ENCODE measurements around the gene SURF2. TPM values are rescaled to one million over a fixed set of nuclear protein-coding genes. Genes with fewer than 3 reads are reported as not detected.

Gene SURF2
- total RNA-seq, 1 experiment from 2014 or later = 43.1 TPM

DNA sequence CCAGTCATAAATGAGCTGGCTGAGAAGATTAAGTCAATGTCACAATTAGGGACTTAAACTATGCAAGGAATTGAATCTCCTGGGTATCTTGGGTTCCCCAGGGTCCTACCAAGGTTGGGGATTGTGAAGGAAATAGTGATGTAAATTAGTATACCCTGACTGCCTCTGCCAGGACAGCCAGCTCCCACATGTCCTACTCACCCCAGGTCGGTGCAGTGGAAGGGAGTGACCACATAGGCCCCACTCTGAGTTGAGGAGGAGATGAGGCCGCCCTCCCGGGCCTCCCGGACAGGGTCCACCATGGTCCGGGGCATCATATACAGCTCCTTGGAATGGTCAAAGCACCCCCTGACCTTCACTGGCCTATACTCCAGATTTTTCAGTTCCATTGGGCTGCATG, 2.8 kb upstream of the SURF2 start:
- no peak for DNase-seq (ENCODE audit: low spot score)

DNA sequence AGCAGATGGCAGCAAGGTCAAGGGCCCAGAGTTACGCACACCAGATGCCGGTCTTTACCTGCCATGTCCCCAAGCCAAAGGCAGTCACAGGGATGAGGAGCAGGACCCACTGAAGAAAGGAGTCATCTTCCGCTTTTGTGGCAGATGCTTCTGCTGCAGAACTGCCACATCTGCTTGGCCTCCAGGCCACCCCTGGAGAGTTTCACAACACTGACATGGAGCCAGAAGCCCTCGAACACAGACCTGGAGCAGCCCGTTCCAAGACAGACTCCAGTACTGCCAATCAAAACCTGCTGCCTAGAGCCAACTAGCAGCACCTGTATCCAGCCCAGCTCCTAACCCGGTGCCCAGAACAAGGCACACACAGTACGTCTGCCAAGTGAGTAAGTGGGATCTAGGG, 1.6 kb upstream of the SURF2 start:
- DNase-seq (ENCODE audit: low spot score) = no peak

DNA sequence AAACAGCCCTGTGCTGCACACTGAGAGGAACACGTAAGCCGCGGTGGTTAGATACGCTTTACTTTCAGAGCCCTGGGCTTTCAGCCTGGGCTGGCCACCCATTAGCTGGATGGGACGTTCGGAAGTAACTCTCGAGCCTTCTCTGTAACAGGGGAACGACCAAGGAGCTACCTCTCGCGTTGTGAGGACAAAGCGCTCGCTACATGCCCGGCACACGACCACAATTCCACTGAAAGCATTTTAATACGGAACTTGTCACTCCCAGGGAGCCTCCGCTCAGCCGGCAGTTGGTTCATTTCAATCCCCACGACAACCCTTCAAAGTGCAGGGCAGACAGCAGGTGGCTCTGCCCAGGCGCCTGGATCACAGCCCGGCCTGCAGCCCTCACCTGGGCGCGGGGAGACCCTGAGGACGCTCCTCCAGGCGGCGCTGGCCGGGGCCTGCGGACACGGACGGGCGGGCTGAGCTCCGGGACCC, 431 bp upstream of the SURF2 start:
- DNase-seq (ENCODE audit: low spot score) = no peak

DNA sequence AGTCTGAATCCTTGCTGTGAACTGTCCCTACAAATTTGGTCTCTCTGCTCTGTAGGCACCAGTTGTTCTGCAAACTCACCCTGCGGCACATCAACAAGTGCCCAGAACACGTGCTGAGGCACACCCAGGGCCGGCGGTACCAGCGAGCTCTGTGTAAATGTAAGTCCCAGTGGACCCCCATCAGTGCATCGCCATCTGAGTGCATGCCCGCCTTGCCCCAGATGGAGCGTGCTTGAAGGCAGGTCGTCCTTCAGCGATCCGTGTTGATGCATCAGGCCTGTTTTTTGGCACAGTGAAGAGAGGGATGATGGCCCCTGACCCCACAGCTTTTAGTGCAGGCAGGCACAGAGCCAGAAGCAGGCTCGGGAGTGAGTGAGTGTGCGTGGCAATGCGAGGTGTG, 1.3 kb downstream of the SURF2 start:
- DNase-seq (ENCODE audit: low spot score) = no peak

DNA sequence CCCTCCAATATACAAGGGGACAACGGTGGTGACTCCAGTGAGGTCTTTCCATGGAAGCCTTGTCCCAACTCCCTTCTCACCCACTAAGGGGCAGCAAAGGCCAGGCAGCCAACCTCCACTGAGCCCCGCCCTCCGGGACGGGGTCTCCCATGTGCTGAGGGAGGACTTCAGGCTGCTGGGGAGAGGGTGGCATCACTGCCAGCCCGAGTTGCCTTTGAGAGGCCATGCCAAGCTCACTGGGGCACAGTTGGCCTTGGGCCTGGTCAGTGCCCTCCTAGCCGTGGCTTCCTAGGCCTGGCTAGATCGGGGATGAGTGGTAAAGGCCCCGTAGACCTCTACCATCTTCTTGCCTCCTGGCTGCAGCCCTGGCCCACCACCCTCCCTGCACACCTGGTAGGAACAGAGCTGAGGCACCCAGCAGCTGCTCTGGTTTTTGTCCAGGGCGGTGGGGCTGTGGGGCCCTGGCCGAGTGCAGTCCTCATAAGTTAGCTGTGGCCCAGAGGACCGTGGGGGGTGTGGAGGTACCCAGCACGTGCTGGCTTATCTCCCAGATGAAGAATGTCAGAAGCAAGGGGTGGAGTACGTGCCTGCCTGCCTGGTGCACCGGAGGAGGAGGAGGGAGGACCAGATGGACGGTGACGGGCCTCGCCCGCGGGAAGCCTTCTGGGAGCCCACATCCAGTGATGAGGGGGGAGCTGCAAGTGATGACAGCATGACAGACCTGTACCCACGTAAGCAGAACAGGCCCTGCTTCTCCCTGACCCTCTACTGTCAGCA, 3.2 kb downstream of the SURF2 start:
- DNase-seq (ENCODE audit: low spot score) = peak; percentile 37

DNA sequence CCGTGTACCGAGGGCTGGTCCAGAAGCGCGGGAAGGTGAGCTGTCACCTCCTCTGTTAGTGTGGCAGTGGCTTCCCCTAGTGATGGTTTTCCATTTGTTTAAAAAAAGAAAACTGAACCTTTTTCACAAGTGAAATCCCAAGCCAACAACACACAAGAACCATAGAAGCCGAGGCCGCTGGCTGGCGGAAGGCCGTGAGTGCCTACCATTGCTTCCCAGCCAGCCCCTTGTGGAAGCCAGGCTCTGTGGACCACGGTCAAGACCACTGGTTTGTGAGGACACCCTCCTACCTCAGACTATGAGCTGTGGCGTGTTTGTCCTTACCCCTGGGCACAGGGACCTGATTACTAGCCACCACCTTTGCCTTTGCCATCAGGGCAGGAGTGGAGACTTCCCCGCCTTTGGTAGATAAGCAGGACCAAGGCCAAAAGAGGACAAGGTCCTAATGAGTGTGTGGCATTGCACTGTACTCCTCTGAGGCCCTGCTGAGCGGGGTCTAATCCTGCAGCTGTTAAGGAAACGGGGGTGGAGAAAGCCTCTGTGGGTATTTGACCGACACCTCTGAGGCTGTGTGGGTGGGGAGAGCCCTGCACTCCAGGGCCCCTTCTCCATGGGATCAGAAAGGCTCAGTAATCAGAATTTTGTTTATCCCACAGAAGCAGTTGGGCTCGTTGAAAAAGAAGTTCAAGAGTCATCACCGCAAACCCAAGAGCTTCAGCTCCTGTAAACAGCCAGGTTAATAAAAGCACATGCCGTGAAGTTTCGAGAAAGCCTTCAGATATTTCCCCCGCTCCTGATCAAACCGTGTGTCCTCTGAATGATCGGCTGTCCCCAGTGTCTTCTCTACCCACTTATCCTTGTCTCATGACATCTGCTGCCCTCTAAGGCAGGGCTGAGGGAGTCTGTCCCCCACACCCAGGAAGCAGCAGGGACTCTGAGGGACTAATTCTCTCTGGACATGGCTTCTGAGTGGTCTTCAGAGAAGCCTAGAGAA, 4.3 kb downstream of the SURF2 start:
- DNase-seq (ENCODE audit: low spot score) = no peak

DNA sequence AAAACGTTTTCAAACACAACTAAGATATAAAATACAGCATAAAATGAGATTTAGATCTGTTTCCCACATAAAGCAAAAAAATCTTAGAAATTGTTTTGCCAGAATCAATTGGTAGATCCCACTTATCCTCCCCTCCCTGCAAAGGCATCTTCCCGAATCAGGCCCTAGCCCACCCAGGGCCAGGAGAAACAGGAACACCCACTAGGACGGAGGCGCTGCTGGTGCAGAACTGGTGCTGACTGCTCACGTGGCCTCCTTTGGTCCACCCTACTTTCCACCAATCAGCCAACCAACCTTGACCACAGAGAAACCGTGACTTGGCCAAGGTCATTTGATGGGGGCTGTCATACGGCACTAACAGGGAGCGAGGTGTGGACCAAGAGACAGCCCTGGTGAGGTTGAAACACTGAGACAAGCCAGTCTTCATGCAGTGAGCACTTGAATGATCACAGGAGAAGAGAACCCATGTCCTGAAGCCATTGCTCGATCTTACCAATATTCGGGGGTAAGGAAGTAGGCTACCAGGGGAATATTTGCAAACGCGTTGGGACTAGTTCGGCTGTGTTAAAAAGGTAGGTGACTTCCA, 5.2 kb downstream of the SURF2 start:
- no peak for DNase-seq (ENCODE audit: low spot score)

DNA sequence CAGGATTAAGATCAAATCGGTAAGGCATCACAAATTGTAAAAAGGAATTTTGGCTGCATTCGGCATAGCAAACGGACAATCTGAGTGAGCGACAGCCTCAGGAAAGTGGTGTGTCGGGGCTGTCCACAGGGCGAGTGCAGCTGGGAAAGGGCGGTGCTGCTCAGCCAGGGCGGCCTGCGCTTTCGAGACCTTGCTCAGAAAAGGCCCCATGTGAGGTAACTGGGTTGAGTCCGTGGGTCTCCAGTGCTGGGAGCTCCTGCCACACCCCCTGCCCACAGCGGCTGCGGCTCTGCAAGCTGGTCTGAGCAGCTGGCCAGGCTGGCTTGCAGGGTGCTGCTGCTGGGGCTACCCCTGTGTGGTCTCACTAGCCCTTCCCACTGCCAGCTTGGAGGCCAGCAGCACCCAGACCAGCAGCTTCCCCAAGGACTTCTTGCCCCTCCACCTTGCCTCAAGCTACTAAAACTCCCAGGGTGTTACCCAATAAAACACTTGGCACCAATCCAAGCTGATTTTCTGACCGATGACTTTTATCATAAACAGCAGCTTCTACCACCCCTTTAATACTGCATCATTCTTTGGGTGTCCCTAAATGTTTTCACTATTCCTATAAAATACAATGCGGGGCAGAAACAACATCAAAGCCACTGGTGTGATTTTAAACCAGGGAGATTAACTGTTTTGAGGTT, 6.2 kb downstream of the SURF2 start:
- no peak for DNase-seq (ENCODE audit: low spot score)

DNA sequence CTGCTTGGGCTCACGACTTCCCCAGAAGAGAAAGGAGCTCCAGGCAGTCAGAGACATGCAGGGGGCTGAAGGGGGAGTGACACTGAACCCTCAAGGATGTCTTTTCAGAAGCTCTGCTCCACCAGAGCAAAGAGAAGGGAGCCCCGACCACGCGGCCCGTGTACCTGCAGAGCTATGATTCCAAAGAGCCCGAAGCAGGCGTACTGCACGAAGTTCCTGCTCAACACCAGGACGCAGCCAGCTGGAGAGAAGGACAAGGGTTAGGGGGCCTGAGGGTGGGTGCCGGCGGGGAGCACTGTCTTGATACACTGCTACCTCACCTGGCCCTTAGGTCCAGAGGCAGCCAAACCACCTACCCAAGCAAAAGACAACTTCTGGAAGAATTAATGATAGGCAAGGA, 10.1 kb downstream of the SURF2 start:
- DNase-seq (ENCODE audit: low spot score) = no peak

DNA sequence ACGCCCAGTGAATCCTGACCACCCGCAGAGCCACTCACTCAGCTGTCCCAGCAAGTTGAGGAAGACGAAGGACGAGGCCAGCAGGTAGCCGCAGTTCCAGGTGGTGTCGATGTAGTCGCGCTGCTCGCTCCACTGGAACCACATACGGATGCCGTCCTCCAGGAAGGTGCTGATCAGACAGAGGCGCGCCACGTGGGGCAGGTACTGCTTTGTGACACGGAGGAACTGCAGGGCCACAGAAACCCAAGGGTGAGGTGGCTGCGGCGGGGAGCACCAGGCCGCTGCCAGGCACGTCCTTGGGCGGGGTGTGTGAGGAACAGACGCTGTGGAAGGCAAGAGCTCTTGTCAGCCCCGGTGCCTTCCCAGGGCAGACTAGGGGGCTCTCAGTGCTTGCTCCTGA, 10.9 kb downstream of the SURF2 start:
- DNase-seq (ENCODE audit: low spot score) = no peak

DNA sequence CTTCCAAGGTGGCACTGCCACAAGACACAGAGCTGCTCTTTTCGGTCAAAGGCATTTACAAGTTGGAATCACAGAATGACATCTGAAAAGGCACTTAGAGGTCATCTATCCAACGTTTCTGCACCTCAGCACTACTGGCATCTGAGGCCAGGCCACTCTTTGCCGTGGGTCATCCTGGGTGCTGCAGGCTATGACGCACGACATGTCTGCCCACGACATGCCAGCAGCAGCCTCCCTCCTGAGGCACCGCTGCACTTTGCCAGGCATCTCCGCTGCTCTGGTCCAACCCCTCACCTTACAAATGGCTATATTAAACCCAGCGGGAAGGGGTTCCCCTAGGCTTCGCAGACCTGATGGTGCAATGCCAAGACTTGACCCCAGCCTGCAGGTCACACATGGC, 11.4 kb downstream of the SURF2 start:
- DNase-seq (ENCODE audit: low spot score) = no peak

DNA sequence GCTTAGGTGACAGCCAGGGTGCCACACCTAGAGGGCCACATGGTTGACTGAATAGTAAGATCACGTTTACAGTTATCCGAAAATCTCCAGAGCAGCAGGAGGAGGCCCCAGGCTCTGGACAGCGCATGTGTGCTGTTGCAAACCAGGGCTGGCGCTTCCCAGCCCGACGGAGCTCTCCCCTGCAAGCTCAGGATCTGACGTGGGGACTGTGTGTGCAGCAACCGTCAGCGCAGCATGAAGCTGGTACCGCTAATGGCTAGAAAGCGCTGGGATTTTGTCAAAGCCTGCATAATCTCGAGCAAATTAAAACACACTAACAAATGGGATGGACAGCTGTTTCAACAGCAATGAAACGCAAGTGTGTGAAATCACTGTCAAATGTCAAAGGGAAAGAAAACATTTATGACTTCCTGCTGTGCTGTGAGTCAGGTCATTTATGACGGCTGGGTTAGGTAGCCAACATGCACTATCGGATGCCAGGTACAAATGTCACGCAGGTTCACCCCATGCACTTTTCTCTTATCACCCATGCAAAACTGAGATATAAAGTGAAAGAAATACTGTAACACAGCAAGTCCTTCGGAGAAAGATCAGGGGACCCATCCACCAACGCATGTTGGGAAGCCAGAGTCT, 12.0 kb downstream of the SURF2 start:
- no peak for DNase-seq (ENCODE audit: low spot score)

DNA sequence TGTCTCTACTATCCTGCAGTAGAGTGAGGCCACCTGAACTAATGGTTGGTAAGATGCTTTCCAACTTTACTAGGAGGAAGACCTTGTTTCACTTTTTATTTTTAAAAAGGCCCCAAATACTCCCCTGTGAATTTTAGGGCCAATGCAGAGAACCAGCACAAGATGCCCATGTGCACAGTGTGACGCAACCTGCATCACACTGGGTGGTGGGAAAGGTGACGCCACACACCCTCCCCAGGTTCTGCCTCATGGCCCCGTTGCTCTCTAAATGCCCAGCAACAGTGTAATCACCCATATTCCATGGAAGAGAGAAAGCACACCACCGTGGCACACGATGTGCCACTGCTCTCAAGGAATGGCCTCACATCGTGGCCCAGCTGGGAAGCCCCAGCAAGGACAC, 13.1 kb downstream of the SURF2 start:
- no peak for DNase-seq (ENCODE audit: low spot score)

DNA sequence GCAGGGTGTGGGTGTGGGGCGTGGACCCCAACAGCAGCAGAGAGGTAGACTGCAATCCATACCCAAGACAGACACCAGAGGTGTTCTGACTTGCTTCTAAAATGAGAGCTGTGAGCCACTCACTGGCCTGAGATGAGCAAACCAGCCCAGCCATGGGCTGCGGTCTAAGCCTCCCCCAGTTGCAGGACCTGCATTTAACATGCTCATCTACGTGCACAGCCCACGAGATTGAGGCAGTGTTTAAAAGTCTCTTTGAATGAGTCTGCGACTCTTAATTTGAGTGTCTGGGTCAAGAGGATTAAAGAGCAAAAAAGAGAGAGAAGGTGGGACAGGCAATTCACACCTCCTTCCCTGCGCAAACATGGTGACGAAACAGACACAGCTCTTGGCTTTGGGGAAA, 13.6 kb downstream of the SURF2 start:
- no peak for DNase-seq (ENCODE audit: low spot score)

DNA sequence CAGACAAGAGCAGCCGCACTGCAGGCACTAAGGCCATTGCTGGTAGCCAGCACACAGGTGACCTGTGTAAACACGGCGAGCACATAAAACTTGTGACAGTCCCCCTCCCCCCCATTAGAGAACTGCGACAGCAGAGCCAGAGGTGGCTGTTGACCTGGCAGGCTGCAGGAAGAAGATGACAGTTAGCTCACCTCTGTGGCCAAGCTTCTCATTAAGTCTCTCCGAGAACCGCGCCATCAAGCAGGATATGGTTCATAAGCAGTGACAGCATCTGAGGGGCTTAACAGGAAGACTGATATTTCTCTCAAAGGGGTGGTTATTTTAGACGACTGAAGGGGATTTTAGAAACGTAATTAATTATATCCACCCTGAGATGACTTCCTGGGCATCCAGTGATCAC, 14.3 kb downstream of the SURF2 start:
- no peak for DNase-seq (ENCODE audit: low spot score)

DNA sequence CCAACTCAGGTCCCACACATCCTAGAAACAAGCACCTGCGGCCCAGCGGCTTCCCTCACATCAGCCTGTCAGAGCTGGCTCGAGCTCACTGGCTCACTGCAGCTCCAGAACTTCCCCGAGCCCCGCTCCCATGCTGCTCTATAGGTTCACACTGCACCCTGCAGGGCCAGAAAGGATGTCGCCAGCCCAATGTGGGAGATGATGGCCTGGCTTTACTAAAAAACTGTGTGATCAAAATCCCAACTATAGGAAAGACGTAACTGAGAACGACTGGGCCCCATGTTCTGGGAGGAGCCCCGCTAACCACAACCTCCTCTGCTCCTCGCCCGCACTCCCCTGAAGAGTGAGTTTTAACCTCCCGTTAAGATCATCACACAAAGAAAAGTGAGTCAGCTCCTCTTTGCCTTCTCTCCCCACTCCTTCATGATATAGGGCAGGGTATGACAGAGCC, 14.9 kb downstream of the SURF2 start:
- no peak for DNase-seq (ENCODE audit: low spot score)

DNA sequence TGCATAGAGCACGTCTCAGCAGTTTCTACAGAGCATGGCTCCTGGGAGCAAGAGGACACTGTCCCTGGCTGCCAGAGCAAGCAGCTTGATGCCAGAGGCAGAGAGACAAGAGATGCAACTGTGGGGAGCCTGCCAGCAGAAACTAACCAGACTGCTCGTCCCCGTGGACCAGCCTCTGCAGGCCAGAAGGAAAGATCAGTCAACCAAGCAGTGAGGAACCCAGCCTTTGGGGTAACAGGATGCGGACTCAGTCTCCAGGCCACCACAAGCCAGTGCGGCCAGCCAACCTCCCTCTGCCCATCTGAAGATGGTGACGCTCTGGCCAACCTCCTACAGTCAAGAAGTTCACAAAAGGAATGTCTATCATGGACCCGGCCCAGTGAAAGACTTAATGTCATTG, 15.8 kb downstream of the SURF2 start:
- no peak for DNase-seq (ENCODE audit: low spot score)

DNA sequence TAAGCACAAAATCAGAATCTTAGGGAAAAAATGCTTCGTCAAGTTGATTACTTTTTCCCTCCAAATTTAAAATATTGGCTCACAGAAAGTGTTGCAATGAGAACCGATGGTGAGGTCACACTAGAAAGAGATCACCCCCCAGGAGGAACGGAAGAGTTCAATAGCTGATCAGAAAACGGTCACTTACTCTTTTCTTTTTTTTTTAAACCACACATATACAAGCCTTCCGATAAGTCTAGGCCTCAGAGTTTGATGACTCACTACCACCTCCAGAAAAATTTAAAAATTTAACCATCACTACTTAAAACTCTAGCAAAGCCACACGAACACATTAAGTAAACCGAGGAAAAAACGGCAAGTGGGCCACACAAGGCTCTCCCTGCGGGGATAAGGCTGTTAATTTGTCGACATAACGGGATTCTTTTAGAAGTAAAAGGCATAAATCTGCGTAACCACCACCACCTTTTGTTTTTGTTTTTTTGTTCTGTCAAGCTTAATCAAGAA, 18.3 kb downstream of the SURF2 start:
- peak; percentile 31 for DNase-seq (ENCODE audit: low spot score)

DNA sequence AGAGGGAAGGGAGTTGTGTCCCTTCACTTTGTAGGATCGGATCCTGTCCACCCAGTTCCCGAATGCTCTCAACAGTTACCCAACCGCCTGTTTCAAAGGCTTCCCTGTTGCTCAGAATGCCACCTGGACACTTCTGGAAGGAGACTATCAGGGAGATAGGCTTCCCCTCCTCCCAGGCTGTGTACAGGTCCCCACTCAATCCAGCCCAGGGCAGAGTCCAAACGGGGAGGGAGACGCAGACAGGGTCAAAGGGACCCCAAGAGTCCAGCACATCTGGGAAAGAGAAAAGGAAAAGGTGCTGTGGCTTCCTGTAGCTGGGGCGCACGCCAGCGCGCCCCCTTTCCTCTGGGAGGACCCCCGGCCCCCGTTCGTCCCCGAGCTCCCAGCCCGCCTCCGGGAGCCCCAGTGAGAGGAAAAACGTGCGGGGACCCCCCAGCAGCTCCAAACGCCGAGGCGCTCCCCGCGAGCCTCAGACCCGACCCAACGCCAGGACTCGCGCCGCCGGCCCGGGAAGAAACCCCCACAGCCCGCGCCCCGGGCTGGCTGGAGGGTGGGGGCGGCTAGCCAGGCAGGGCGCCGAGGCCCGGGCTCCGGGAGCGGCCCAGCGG, 18.9 kb downstream of the SURF2 start:
- peak; percentile 38 for DNase-seq (ENCODE audit: low spot score)
